A549 (cell line): ENCODE data around the gene OR52B2. TPM values are rescaled to one million over a fixed set of nuclear protein-coding genes. Genes with fewer than 3 reads are reported as not detected.

ENCODE experiments used
- ATAC-seq, 2 experiments: fragments of 200-7000 bp in 1 of 2; fragments of >200 bp in 1 of 2; cut with Nextera tagmentation in 1 of 2; cut with Tn5 transposase in 1 of 2; 3 replicates each; pipeline versions ENCODE4 v1.8.0 to v1.9.1; 2018 to 2020; ENCODE audit warnings: mild to moderate bottlenecking in 1 of 2, moderate library complexity in 1 of 2
- CTCF ChIA-PET: fragments of 300-600 bp; sonication (Branson Sonifier 250); formaldehyde crosslinking; extraction: SDS; loops from one replicate; lab custom pipeline; 2021; ENCODE audit warnings: antibody characterized with exemption, inconsistent platforms; lab: Yijun Ruan, JAX
- POLR2A ChIA-PET: fragments of 350-600 bp; formaldehyde crosslinking; extraction: SDS; loops from one replicate; lab custom pipeline; 2021; ENCODE audit warnings: antibody characterized with exemption, inconsistent platforms; lab: Yijun Ruan, JAX
- DNase-seq, 2 experiments: peaks; one replicate each; pipeline versions ENCODE4 v3.0.0 to v3.0.0-alpha.2; 2011 to 2016; ENCODE audit warnings: low read depth in 1 of 2, low spot score in 1 of 2
- FAIRE-seq: peaks from 2 replicates; lab custom pipeline; 2011; peaks lifted over from hg19 to GRCh38; lab: Jason Lieb, UNC
- H3K27ac ChIP-seq, 2 experiments: fragments of >200 bp; sonication (Bioruptor Twin); formaldehyde crosslinking; 3 replicates each; pipeline ENCODE4 v1.5.1; 2016 to 2017
- H3K4me1 ChIP-seq: fragments of >200 bp; sonication (Bioruptor Twin); formaldehyde crosslinking; 3 replicates; pipeline ENCODE4 v1.6.1; 2016
- H3K4me2 ChIP-seq: fragments of >200 bp; sonication (Bioruptor Twin); formaldehyde crosslinking; 3 replicates; pipeline ENCODE4 v1.6.1; 2016
- H3K4me3 ChIP-seq: fragments of >200 bp; sonication (Bioruptor Twin); formaldehyde crosslinking; 3 replicates; pipeline ENCODE4 v1.5.1; 2016
- H3K9me3 ChIP-seq: fragments of >200 bp; sonication (Bioruptor Twin); formaldehyde crosslinking; 3 replicates; pipeline ENCODE4 v1.6.1; 2016
- BHLHE40 ChIP-seq: IDR thresholded peaks from 2 replicates; pipeline ENCODE4 v1.6.1; 2012; ENCODE audit warnings: low read depth, low read length, inconsistent platforms
- CTCF ChIP-seq: fragments of >200 bp; sonication (Bioruptor Twin); formaldehyde crosslinking; IDR thresholded peaks from 3 replicates; pipeline ENCODE4 v1.5.1; 2016
- E2F6 ChIP-seq: IDR thresholded peaks from 2 replicates; pipeline ENCODE4 v1.6.1; 2012; ENCODE audit warnings: low read depth, borderline replicate concordance
- ELK1 ChIP-seq: fragments of 150-350 bp; IDR thresholded peaks from 2 replicates; pipeline ENCODE4 v1.6.1; 2014; ENCODE audit warnings: low read depth, mild to moderate bottlenecking, low read length
- FOSB ChIP-seq: fragments of 250-450 bp; sonication (Bioruptor Pico); IDR thresholded peaks from 2 replicates; pipeline ENCODE4 v1.5.0; 2020; ENCODE audit warnings: mild to moderate bottlenecking, moderate library complexity
- GATA3 ChIP-seq: IDR thresholded peaks from 2 replicates; pipeline ENCODE4 v1.6.1; 2012; ENCODE audit warnings: borderline replicate concordance
- HOXA7 ChIP-seq: fragments of 250-450 bp; sonication (Bioruptor Pico); IDR thresholded peaks from 2 replicates; pipeline ENCODE4 v1.5.0; 2020; ENCODE audit warnings: mild to moderate bottlenecking, moderate library complexity
- HOXB13 ChIP-seq: fragments of 250-450 bp; sonication (Bioruptor Pico); IDR thresholded peaks from 2 replicates; pipeline ENCODE4 v1.5.0; 2020; ENCODE audit warnings: low read depth, mild to moderate bottlenecking, moderate library complexity
- HOXB5 ChIP-seq: fragments of 250-450 bp; sonication (Bioruptor Pico); IDR thresholded peaks from 2 replicates; pipeline ENCODE4 v1.5.0; 2020; ENCODE audit warnings: mild to moderate bottlenecking, moderate library complexity
- MYC ChIP-seq: IDR thresholded peaks from 2 replicates; pipeline ENCODE4 v1.6.1; 2012; ENCODE audit warnings: mild to moderate bottlenecking, inconsistent platforms, low read length, improper control_type of control experiment, borderline replicate concordance
- PHF8 ChIP-seq: fragments of 200-600 bp; sonication (generic); IDR thresholded peaks from 2 replicates; pipeline ENCODE4 v1.6.1; 2016; ENCODE audit warnings: low read depth, mild to moderate bottlenecking, antibody characterized with exemption, moderate library complexity, borderline replicate concordance
- POLR2A ChIP-seq: IDR thresholded peaks from 2 replicates; pipeline ENCODE4 v1.6.1; 2012; ENCODE audit warnings: mild to moderate bottlenecking, low read length
- RARB ChIP-seq: fragments of 250-450 bp; sonication (Bioruptor Pico); IDR thresholded peaks from 2 replicates; pipeline ENCODE4 v1.8.0; 2021; ENCODE audit warnings: mild to moderate bottlenecking, moderate library complexity
- SREBF2 ChIP-seq: fragments of 450-650 bp; IDR thresholded peaks from 2 replicates; pipeline ENCODE4 v1.6.1; 2014; ENCODE audit warnings: mild to moderate bottlenecking, moderate library complexity
- USF2 ChIP-seq: fragments of 450-650 bp; IDR thresholded peaks from 2 replicates; pipeline ENCODE4 v1.6.1; 2014; ENCODE audit warnings: antibody characterized with exemption
- WGBS: methylation state at CpG from one replicate; pipeline ENCODE4 v1.1.6; 2017; ENCODE audit errors: missing lambda C conversion rate; 5-methylcytosine and 5-hydroxymethylcytosine counted together
- polyA plus RNA-seq, 4 experiments: library from polyadenylated mRNA; depleted of rRNA in 3 of 4; stranded (reverse); fragments of >200 nt; fragmentation: RNase III in 1 of 4; extraction: RNeasy Plus Mini Kit Qiagen cat#74134 plus additional on column Dnase treatment in 1 of 4; gene quantifications; 2 replicates in 3 of 4; 3 replicates in 1 of 4; pipeline ENCODE4 v1.2.3, GENCODE V29; 2011 to 2017
- TF ChIP-seq, protein P1 (sequence below): fragments of 200-600 bp; sonication (generic); IDR thresholded peaks from 2 replicates; pipeline ENCODE4 v1.6.1; 2016; ENCODE audit warnings: antibody characterized with exemption, mild to moderate bottlenecking, moderate library complexity
- TF ChIP-seq, protein P2 (sequence below): IDR thresholded peaks from 2 replicates; pipeline ENCODE4 v1.6.1; 2012

The OR52B2 gene
- polyA plus RNA-seq, 2 of the 4 experiments (the other 2 are of a cell fraction): not detected

GRCh38 chr11:6201481-6201880, 31.4 kb upstream of the OR52B2 start:
- FAIRE-seq: no peak
- Histone ChIP-seq H3K9me3 (no peaks in the 10 kb centered on the region), H3K27ac (no peak overlapping the region), H3K4me1 (no peaks in the 10 kb centered on the region), H3K4me2 (no peak overlapping the region), H3K4me3 (no peak overlapping the region)
- TF ChIP-seq PHF8: no peak
- TF ChIP-seq, protein P1, sequence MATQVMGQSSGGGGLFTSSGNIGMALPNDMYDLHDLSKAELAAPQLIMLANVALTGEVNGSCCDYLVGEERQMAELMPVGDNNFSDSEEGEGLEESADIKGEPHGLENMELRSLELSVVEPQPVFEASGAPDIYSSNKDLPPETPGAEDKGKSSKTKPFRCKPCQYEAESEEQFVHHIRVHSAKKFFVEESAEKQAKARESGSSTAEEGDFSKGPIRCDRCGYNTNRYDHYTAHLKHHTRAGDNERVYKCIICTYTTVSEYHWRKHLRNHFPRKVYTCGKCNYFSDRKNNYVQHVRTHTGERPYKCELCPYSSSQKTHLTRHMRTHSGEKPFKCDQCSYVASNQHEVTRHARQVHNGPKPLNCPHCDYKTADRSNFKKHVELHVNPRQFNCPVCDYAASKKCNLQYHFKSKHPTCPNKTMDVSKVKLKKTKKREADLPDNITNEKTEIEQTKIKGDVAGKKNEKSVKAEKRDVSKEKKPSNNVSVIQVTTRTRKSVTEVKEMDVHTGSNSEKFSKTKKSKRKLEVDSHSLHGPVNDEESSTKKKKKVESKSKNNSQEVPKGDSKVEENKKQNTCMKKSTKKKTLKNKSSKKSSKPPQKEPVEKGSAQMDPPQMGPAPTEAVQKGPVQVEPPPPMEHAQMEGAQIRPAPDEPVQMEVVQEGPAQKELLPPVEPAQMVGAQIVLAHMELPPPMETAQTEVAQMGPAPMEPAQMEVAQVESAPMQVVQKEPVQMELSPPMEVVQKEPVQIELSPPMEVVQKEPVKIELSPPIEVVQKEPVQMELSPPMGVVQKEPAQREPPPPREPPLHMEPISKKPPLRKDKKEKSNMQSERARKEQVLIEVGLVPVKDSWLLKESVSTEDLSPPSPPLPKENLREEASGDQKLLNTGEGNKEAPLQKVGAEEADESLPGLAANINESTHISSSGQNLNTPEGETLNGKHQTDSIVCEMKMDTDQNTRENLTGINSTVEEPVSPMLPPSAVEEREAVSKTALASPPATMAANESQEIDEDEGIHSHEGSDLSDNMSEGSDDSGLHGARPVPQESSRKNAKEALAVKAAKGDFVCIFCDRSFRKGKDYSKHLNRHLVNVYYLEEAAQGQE: no peak
- POLR2A ChIA-PET: no interaction called here
- 69% methylated on average over 2 of the region's 2 CpGs for WGBS
- no peak for ATAC-seq
- CTCF ChIA-PET: interaction anchor here (0.5 to 1.7 kb wide), 3 partner anchors 25 to 152 kb away, joined by 3 to 4 read pairs (median 3); no protein-coding TSS in a partner anchor
- no peak for DNase-seq

- no peak for FAIRE-seq
- Histone ChIP-seq H3K4me3 (no peak overlapping the region), H3K27ac (no peak overlapping the region), H3K4me1 (no peaks in the 10 kb centered on the region), H3K4me2 (no peak overlapping the region), H3K9me3 (no peaks in the 10 kb centered on the region)
- WGBS: 88% methylated on average over 4 of the region's 4 CpGs
- no peak for ATAC-seq
- TF ChIP-seq FOSB (CRISPR knock-in tag) (no peak), HOXB5 (CRISPR knock-in tag) (no peak)
- CTCF ChIA-PET: interaction anchor here (0.7 to 1.7 kb wide), 2 partner anchors 25 to 153 kb away, joined by 3 to 4 read pairs; no protein-coding TSS in a partner anchor
- DNase-seq: no peak
- POLR2A ChIA-PET: no interaction called here
These were observed 30.8 kb upstream of the OR52B2 start for GRCh38 chr11:6200975-6201374.

GRCh38 chr11:6199174-6199810, 29.2 kb upstream of the OR52B2 start, which contains the start of gene OR52W1:
OR52W1 (plus strand) TSS chr11:6199224; CDS start chr11:6199224, 0 bp downstream.
- H3K4me2 ChIP-seq: no peak within 1 kb of the TSS
- TF ChIP-seq, protein P2, sequence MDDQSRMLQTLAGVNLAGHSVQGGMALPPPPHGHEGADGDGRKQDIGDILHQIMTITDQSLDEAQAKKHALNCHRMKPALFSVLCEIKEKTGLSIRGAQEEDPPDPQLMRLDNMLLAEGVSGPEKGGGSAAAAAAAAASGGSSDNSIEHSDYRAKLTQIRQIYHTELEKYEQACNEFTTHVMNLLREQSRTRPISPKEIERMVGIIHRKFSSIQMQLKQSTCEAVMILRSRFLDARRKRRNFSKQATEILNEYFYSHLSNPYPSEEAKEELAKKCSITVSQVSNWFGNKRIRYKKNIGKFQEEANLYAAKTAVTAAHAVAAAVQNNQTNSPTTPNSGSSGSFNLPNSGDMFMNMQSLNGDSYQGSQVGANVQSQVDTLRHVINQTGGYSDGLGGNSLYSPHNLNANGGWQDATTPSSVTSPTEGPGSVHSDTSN: no peak
- no peak for TF ChIP-seq BHLHE40
- TF ChIP-seq CTCF: no peak
- TF ChIP-seq HOXB13 (CRISPR knock-in tag): no peak
- TF ChIP-seq RARB: no peak
- TF ChIP-seq HOXA7 (CRISPR knock-in tag): no peak
- no peak for TF ChIP-seq SREBF2
- TF ChIP-seq ELK1: no peak
- no peak for TF ChIP-seq E2F6
- TF ChIP-seq GATA3: no peak
- TF ChIP-seq POLR2A: no peak
- TF ChIP-seq MYC: no peak
- no peak for TF ChIP-seq USF2
- TF ChIP-seq, all 56 proteins: peak for 0
- no peaks in the 10 kb centered on the region for H3K4me1 ChIP-seq
- ChIA-PET CTCF (no interaction called here), POLR2A (no interaction called here)
- FAIRE-seq (no peak), DNase-seq (no peak), ATAC-seq (no peak)
- WGBS: 84% methylated on average over 4 of the region's 5 CpGs
- H3K27ac ChIP-seq: no peak within 1 kb of the TSS
- H3K9me3 ChIP-seq: no peaks in the 10 kb centered on the region
- H3K4me3 ChIP-seq: no peak within 1 kb of the TSS
